HG03378 (cell line): ENCODE measurements around the gene XKR7.

Experiments
- ATAC-seq: cut with Tn5 transposase; IDR thresholded peaks from one replicate; pipeline ENCODE4 v1.9.1; 2021; ENCODE audit warnings: mild to moderate bottlenecking, moderate library complexity; ENCODE audit not compliant: unreplicated experiment

XKR7 gene

GRCh38 chr20:31975874-31976273 is 7.9 kb downstream of the XKR7 start:
- no peak for ATAC-seq

GRCh38 chr20:31977080-31977479 is 9.1 kb downstream of the XKR7 start:
- no peak for ATAC-seq

- ATAC-seq, result no peak
These were observed 11.9 kb downstream of the XKR7 start for GRCh38 chr20:31979713-31980426.

- ATAC-seq, result no peak
These were observed 13.8 kb downstream of the XKR7 start for GRCh38 chr20:31981784-31982183.

GRCh38 chr20:31984981-31985471 is 17.1 kb downstream of the XKR7 start:
- no peak for ATAC-seq

GRCh38 chr20:31987744-31988143 is 19.8 kb downstream of the XKR7 start:
- ATAC-seq, result no peak

- ATAC-seq, result no peak
These were observed 20.6 kb downstream of the XKR7 start for GRCh38 chr20:31988430-31989015.

- no peak for ATAC-seq
These were observed 21.2 kb downstream of the XKR7 start for GRCh38 chr20:31989030-31989645.

GRCh38 chr20:31990641-31991338 is 22.8 kb downstream of the XKR7 start:
- ATAC-seq, result no peak

GRCh38 chr20:31991339-31991705 is 23.4 kb downstream of the XKR7 start:
- no peak for ATAC-seq

GRCh38 chr20:31992086-31992485 is 24.1 kb downstream of the XKR7 start:
- no peak for ATAC-seq

- ATAC-seq, result no peak
These were observed 29.0 kb downstream of the XKR7 start for GRCh38 chr20:31996996-31997395.

- no peak for ATAC-seq
These were observed 30.3 kb downstream of the XKR7 start for GRCh38 chr20:31998246-31998645.

- ATAC-seq, result no peak
These were observed 35.4 kb downstream of the XKR7 start for GRCh38 chr20:32003325-32003724.

- ATAC-seq, result no peak
These were observed 37.0 kb downstream of the XKR7 start for GRCh38 chr20:32004963-32005362.

- ATAC-seq, result no peak
These were observed 38.1 kb downstream of the XKR7 start for GRCh38 chr20:32006053-32006452.

GRCh38 chr20:32006841-32007786 is 39.2 kb downstream of the XKR7 start:
- ATAC-seq, result no peak

GRCh38 chr20:32007787-32008616 is 40.1 kb downstream of the XKR7 start:
- no peak for ATAC-seq

GRCh38 chr20:32009564-32009963 is 41.6 kb downstream of the XKR7 start:
- ATAC-seq, result no peak

- no peak for ATAC-seq
These were observed 42.1 kb downstream of the XKR7 start, which contains the start of gene CCM2L for GRCh38 chr20:32010101-32010500. TSS of gene CCM2L (plus strand) at chr20:32010438. CDS start at chr20:32010455, 17 bp downstream.
